Ammon's horn (tissue), 1 donor: ENCODE measurements around the gene CITED2.

ENCODE experiments used
- DNase-seq: peaks from one replicate; pipeline ENCODE4 v3.0.0-alpha.2; 2016; ENCODE audit warnings: low spot score

CITED2 gene

GRCh38 chr6:139381216-139381865 is 6.9 kb upstream of the CITED2 start:
- no peak for DNase-seq

DNA sequence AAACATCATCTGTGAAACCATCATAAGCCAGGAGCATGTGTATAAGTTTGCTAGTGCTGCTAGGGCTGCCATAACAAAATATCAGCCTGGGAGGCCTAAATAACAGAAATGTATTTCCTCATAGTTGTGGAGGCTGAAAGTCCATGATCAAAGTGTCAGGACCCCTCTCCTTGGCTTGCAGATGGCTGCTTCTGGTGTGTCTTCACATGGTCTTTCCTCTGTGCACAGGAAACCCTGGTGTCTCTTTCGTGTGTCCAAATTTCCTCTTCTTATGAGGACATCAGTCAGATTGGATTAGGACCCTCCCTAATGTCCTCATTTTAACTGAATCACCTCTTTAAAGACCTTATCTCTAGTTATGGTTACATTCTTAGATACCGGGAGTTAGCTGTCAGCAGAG is 6.2 kb upstream of the CITED2 start:
- no peak for DNase-seq

DNA sequence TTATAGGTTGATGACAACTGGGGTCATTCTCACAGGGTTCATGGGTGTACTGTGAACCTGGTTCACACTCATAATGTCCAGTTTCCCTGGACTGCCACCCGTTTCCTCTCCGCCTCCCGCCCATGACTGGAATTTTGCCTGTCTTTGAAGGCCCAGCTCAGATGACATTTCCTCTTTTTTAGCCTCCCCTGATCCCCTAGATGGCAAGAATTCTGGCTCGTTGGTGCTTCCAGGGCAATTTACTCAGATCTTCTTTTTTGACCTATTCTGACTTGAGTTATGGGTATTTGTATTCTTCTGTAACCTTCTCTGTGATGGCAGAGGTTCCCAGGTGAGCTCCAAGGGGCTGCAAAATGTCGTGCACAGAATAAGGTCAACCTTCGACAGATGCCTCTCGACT is 5.7 kb upstream of the CITED2 start:
- DNase-seq = no peak

- DNase-seq = no peak
Observed at GRCh38 chr6:139378882-139379341, 4.5 kb upstream of the CITED2 start.

GRCh38 chr6:139378226-139378625 is 3.8 kb upstream of the CITED2 start:
- no peak for DNase-seq

GRCh38 chr6:139376604-139377218 is 2.3 kb upstream of the CITED2 start:
- DNase-seq = no peak

GRCh38 chr6:139376017-139376330 is 1.5 kb upstream of the CITED2 start:
- DNase-seq = no peak

- DNase-seq = peak; percentile 92
Observed at GRCh38 chr6:139375226-139376016, 973 bp upstream of the CITED2 start.

GRCh38 chr6:139373928-139374356 is 506 bp downstream of the CITED2 start:
- DNase-seq = no peak

DNA sequence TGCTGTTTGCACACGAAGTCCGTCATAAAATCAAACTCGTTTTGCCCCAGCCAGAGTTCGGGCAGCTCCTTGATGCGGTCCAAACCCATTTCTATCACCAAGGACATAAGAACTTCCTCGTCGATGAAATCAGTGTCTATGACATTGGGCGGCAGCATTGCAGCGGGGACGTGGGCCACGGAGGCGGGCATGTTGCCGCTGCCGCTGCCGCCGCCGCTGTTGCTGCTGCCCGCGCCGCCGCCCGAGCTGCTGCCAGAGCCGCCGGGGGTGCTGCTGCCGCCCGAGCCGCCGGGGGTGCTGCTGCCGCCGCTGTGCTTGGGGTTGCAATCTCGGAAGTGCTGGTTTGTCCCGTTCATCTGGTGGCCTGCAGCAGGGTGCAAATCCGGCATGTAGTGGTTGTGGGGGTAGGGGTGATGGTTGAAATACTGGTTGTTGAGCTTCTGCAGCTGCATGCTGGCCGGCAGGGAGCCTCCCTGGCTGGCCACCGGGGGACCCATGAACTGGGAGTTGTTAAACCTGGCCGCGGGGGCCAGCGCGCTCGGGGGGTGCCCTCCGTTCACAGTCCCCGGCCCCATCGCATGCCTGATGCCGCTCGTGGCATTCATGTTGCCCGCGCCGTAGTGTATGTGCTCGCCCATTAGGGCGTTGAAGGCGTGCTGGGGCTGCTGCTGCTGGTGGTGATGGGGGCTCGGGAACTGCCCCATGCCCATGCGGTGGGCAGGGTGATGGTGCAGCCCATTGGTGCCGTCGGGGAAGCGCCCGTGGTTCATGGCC is 1.1 kb downstream of the CITED2 start:
- peak; percentile 90 for DNase-seq

GRCh38 chr6:139372326-139373153 is 1.9 kb downstream of the CITED2 start:
- no peak for DNase-seq

DNA sequence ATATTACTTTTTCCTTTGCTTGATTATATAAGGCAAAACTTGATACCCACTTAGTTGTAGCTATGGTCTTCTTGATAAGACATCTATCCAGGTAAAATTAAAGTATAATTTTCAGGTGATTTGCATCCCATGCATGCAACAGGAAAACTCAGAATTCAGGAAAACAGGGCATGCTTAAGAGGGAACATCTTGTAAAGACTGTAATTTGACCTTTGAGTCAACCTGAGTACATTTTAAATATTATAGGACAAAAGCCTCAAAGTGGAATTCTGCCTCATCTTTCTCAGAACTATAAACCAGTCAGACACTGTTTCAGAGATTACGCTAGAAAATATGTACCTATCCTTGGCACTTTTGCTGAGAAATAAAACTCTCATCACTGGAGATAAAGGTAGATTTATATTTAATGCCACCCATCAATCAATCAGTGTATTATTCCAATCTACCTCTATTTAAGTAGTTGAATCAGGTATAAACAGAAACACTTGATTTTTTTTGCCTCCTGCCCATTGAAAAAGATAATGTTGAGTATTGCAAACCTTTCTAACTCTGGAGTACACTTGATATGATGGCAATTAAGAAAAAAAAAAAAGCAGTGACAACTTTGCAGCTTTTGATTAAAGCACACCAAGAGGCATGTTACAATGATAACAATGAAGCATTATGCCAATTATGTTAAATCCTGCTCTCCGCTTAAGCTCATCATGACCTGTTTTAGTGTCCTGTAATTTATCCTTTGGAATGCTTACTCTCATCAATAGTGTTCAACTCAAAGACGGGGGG is 2.8 kb downstream of the CITED2 start:
- DNase-seq = no peak

GRCh38 chr6:139370999-139371345 is 3.5 kb downstream of the CITED2 start:
- DNase-seq = no peak

GRCh38 chr6:139370283-139370998 is 4.0 kb downstream of the CITED2 start:
- DNase-seq = no peak

DNA sequence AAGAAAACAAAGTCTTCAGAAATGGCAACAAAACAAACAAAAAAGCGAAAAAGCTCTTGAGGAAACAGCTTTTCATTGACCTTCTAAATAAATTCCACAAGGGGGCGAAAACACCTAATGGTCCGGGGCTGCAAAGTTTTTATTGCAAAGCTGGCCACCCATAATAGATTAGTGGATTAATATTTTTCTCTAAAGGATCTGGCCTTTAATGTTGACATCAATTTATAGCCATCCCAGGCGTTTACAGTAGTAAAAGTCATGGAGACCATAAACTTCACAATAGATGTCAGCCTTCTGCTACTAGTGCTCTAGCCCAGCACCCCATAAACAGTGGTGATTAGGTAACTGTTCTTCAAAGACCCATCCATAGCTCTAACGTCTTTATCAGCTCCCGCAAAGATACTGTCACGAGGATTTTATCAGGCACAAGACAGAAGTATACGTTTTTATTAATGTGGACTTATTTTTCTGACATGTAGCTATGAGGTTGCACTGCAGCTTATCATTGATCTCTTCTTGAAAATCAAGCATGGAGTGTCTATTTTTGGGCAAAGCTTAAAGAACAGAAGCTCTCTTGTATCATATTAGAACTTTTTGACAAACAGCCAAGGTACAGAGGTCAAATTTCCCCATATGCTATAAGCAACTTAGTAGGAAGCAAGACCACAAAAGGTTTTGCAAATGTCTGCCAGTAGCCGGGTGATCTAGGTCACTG is 4.7 kb downstream of the CITED2 start:
- peak; percentile 39 for DNase-seq

GRCh38 chr6:139369068-139369467 is 5.4 kb downstream of the CITED2 start:
- no peak for DNase-seq

DNA sequence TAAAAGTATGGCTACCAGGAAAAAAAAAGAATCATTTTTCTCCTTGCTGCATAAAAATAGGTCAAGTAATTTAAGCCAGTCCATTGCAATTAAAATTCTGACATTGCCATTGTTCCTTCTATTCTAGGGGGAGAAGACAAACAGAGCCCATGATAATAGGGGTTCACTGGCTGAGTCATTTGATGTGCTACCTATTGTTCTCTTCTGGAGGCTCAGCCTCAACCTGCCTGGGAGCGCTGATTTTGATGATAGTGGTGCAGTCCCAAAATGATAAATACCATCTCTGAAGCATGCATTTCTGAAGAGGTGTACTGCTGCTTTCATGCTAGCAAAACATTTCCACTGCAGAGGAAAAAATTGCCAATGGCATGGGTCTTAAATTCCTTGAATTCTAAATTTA is 5.8 kb downstream of the CITED2 start:
- DNase-seq = no peak

DNA sequence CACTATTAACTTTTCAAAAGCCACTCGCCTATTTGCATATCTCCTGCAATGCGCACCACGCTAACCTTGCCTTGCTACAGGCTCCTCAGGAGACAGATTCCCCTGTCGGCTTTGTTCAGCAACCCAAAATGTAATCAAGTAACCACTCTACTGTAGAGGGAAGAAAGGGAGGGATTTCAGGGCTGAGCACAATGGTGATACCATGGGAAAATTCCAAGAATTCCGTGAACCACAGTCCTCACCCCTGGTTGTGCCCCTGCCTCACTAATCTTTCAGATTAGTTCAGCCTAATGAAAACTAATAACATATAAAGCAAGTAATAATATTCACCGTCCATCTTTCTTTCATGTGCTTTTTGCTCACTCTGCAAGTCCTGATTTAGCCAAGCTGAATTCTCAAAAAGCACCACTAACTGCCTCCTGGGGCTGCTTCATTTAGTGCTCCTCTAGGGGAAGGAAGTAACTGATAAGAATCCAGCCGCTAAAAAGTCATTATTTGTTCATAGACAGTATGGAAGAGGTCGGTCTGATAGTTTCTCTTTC is 6.6 kb downstream of the CITED2 start:
- DNase-seq = no peak

GRCh38 chr6:139364982-139365379 is 9.5 kb downstream of the CITED2 start:
- DNase-seq = no peak
